Astrocyte (in vitro differentiated cells and primary cell): ENCODE measurements around the gene NAALADL2. TPM values are rescaled to one million over a fixed set of nuclear protein-coding genes. Genes with fewer than 3 reads are reported as not detected.

Source experiments
- DNase-seq: peaks from one replicate; pipeline ENCODE4 v3.0.0-alpha.2; 2010; ENCODE audit warnings: low read depth
- FAIRE-seq: peaks from 2 replicates; lab custom pipeline; 2011; peaks lifted over from hg19 to GRCh38; lab: Jason Lieb, UNC
- H2AFZ ChIP-seq: 2 replicates; pipeline ENCODE4 v1.6.0; 2012; ENCODE audit warnings: low read depth, low read length, inconsistent platforms
- H3K27ac ChIP-seq: 2 replicates; pipeline ENCODE4 v1.5.1; 2011; ENCODE audit warnings: low read depth, low read length, inconsistent platforms
- H3K27me3 ChIP-seq: 2 replicates; pipeline ENCODE4 v1.6.0; 2011; ENCODE audit warnings: low read length, inconsistent platforms; ENCODE audit not compliant: insufficient read depth
- H3K36me3 ChIP-seq: 2 replicates; pipeline ENCODE4 v1.5.1; 2011; ENCODE audit warnings: low read length, inconsistent platforms; ENCODE audit not compliant: insufficient read depth
- H3K4me1 ChIP-seq: 2 replicates; pipeline ENCODE4 v1.5.1; 2011; ENCODE audit warnings: low read length, inconsistent platforms; ENCODE audit not compliant: insufficient read depth
- H3K4me2 ChIP-seq: 2 replicates; pipeline ENCODE4 v1.6.0; 2012; ENCODE audit warnings: low read length, inconsistent platforms
- H3K4me3 ChIP-seq: 2 replicates; pipeline ENCODE4 v1.5.1; 2011; ENCODE audit warnings: low read depth, mild to moderate bottlenecking, low read length, inconsistent platforms; ENCODE audit not compliant: insufficient read depth
- H3K79me2 ChIP-seq: 2 replicates; pipeline ENCODE4 v1.6.0; 2012; ENCODE audit warnings: mild to moderate bottlenecking, low read length, inconsistent platforms; ENCODE audit not compliant: insufficient read depth
- H3K9ac ChIP-seq: 2 replicates; pipeline ENCODE4 v1.6.0; 2012; ENCODE audit warnings: mild to moderate bottlenecking, low read length, inconsistent platforms
- H3K9me3 ChIP-seq: 2 replicates; pipeline ENCODE4 v1.5.1; 2012; ENCODE audit warnings: low read depth, mild to moderate bottlenecking, low read length, inconsistent platforms; ENCODE audit not compliant: insufficient read depth
- H4K20me1 ChIP-seq: 2 replicates; pipeline ENCODE4 v1.6.0; 2012; ENCODE audit warnings: low read length, inconsistent platforms; ENCODE audit not compliant: insufficient read depth
- H3K27ac Mint-ChIP-seq: one replicate; pipeline ENCODE4 v1.8.0; 2021; ENCODE audit warnings: mild to moderate bottlenecking, mixed read lengths; ENCODE audit not compliant: unreplicated experiment
- H3K27me3 Mint-ChIP-seq: one replicate; pipeline ENCODE4 v1.8.0; 2021; ENCODE audit warnings: low read depth, mixed read lengths; ENCODE audit not compliant: unreplicated experiment
- H3K36me3 Mint-ChIP-seq: one replicate; pipeline ENCODE4 v1.8.0; 2021; ENCODE audit warnings: low read depth, mixed read lengths; ENCODE audit not compliant: unreplicated experiment
- H3K4me1 Mint-ChIP-seq: one replicate; pipeline ENCODE4 v1.8.0; 2021; ENCODE audit warnings: low read depth, mixed read lengths; ENCODE audit not compliant: unreplicated experiment
- H3K4me3 Mint-ChIP-seq: one replicate; pipeline ENCODE4 v1.8.0; 2021; ENCODE audit warnings: mild to moderate bottlenecking, moderate library complexity, mixed read lengths; ENCODE audit not compliant: unreplicated experiment
- H3K9me3 Mint-ChIP-seq: one replicate; pipeline ENCODE4 v1.8.0; 2021; ENCODE audit warnings: mild to moderate bottlenecking, mixed read lengths; ENCODE audit not compliant: unreplicated experiment
- EZH2 ChIP-seq: IDR thresholded peaks from 2 replicates; pipeline ENCODE4 v1.6.1; 2012; ENCODE audit warnings: mild to moderate bottlenecking, low read length, inconsistent platforms; ENCODE audit not compliant: insufficient read depth
- total RNA-seq: library from RNA; stranded (reverse); gene quantifications from 2 replicates; pipeline ENCODE4 v1.2.1, GENCODE V29; 2021
- TF ChIP-seq, protein P1 (sequence below): IDR thresholded peaks from 2 replicates; pipeline ENCODE4 v1.5.1; 2011; ENCODE audit warnings: low read depth, mild to moderate bottlenecking, inconsistent platforms, low read length, moderate library complexity; ENCODE audit not compliant: insufficient read depth

The NAALADL2 gene
- total RNA-seq, 1 donor from 2014 or later, result 2.7 TPM

DNA sequence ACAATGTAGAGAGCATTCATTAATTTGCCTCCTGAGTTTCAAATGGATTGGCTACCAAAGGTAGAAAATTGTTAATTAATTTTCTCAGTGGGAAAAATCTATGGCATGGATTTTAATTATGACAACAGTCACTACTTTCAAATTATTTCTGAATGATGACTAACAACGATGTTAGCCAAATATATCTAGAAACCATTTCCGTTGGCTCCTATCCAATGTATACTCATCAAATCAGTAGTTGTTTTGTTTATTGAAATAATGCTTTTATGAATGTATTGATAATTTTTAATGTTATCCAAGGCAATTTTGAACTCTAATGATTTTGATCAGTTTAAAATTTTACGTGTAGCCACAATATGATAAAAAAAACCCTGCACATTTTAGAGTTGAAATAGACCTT is 333.4 kb downstream of the NAALADL2 start:
- Mint-ChIP-seq H3K36me3 (peaks cover 2% of the 10 kb centered on the region), H3K4me3 (no peak overlapping the region), H3K4me1 (peaks cover 2% of the 10 kb centered on the region), H3K27me3 (no peaks in the 10 kb centered on the region), H3K9me3 (no peaks in the 10 kb centered on the region), H3K27ac (no peak overlapping the region)
- H3K36me3 ChIP-seq, result no peaks in the 10 kb centered on the region
- no peaks in the 10 kb centered on the region for H4K20me1 ChIP-seq
- no peak overlapping the region for H3K9ac ChIP-seq
- DNase-seq, result peak; percentile 7
- no peak overlapping the region for H3K4me3 ChIP-seq
- H3K27ac ChIP-seq, result no peak overlapping the region
- TF ChIP-seq, protein P1, sequence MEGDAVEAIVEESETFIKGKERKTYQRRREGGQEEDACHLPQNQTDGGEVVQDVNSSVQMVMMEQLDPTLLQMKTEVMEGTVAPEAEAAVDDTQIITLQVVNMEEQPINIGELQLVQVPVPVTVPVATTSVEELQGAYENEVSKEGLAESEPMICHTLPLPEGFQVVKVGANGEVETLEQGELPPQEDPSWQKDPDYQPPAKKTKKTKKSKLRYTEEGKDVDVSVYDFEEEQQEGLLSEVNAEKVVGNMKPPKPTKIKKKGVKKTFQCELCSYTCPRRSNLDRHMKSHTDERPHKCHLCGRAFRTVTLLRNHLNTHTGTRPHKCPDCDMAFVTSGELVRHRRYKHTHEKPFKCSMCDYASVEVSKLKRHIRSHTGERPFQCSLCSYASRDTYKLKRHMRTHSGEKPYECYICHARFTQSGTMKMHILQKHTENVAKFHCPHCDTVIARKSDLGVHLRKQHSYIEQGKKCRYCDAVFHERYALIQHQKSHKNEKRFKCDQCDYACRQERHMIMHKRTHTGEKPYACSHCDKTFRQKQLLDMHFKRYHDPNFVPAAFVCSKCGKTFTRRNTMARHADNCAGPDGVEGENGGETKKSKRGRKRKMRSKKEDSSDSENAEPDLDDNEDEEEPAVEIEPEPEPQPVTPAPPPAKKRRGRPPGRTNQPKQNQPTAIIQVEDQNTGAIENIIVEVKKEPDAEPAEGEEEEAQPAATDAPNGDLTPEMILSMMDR, result no peak
- TF ChIP-seq EZH2, result no peak
- no peaks in the 10 kb centered on the region for H3K27me3 ChIP-seq
- no peaks in the 10 kb centered on the region for H3K9me3 ChIP-seq
- H3K4me2 ChIP-seq, result no peak overlapping the region
- no peaks in the 10 kb centered on the region for H3K4me1 ChIP-seq
- H3K79me2 ChIP-seq, result no peaks in the 10 kb centered on the region
- FAIRE-seq, result no peak
- no peak overlapping the region for H2AFZ ChIP-seq

DNA sequence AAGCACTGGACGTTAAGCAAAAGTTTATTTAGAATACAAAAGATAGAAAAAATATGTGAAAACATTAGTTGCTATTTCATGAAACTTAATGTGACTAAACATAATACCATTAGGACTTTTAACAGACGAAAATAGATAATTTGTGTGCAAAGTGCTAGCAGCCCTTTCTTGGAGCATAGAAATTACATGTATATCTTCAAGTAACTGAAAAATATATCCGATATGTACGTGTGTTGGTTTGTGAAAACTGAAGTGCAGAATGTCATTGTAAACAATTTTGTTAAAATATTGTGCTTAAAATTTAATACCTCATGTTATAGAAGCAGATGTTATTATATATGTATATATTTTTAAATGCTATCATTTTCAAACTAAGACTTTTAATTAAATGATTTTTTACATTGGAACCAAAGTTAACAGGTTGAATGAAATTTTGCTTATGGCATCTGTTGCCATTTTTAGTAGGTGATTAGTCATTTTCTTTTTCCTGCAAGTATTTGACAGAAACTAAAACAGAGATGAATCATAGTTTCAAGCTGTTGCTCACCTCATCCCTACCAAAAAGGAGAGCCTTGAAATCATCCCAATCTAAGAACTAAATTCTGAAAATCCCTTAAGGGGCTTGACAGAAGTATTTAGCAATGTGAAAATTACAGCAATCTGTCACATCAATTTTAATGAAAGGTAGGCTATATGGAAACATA is 334.8 kb downstream of the NAALADL2 start:
- no peaks in the 10 kb centered on the region for H3K79me2 ChIP-seq
- H3K27me3 ChIP-seq, result no peaks in the 10 kb centered on the region
- no peaks in the 10 kb centered on the region for H3K9me3 ChIP-seq
- no peaks in the 10 kb centered on the region for H3K36me3 Mint-ChIP-seq
- no peak overlapping the region for H3K4me3 Mint-ChIP-seq
- H3K9me3 Mint-ChIP-seq, result no peaks in the 10 kb centered on the region
- no peaks in the 10 kb centered on the region for H4K20me1 ChIP-seq
- no peaks in the 10 kb centered on the region for H3K27me3 Mint-ChIP-seq
- no peak overlapping the region for H2AFZ ChIP-seq
- H3K36me3 ChIP-seq, result no peaks in the 10 kb centered on the region
- no peak overlapping the region for H3K4me3 ChIP-seq
- TF ChIP-seq EZH2, result no peak
- TF ChIP-seq, protein P1, result no peak
- DNase-seq, result peak; percentile 63
- H3K27ac Mint-ChIP-seq, result no peak overlapping the region
- H3K4me1 ChIP-seq, result no peaks in the 10 kb centered on the region
- peaks cover 2% of the 10 kb centered on the region for H3K4me1 Mint-ChIP-seq
- no peak overlapping the region for H3K9ac ChIP-seq
- peak; percentile 98 for FAIRE-seq
- no peak overlapping the region for H3K4me2 ChIP-seq
- H3K27ac ChIP-seq, result no peak overlapping the region

DNA sequence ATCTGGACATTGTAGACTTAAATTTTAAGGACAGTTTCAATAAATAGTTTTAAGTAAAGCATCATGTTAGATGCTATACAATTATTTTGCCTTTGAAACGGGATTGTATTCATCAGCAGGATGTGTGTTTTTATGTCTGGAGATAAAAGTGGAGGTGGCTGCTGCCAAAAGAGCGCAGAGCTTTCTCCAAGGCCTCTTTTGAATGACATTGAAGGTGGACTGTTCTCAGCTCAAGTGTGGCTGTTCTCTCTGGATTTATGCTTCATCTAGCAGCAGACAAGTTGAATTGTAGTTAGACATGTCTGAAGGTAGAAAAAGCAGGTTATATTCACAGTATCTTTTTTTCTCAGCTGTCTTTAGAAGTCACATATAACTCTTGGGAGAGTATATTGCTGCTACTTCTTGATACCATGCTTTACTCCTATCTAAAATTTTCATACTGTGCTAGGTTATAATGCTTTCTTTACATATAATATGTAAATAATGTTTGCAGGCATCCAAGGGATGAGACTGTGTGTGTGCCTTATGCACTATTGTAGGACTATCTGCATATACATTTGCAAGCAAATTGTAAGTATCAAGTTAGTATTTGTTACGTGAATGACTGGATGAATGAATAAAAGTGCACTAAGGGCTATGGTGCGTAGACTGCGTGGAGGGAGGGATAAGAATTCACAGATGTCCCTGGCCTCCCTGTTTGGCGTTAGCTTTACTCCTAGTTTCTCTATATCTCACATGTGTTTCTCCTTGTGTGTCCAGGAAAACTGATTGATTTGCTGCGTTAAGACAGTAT is 340.1 kb downstream of the NAALADL2 start:
- H3K36me3 ChIP-seq, result no peaks in the 10 kb centered on the region
- no peak overlapping the region for H3K9ac ChIP-seq
- H3K9me3 ChIP-seq, result no peaks in the 10 kb centered on the region
- Mint-ChIP-seq H3K9me3 (no peaks in the 10 kb centered on the region), H3K4me1 (peaks cover 12% of the 10 kb centered on the region), H3K36me3 (no peaks in the 10 kb centered on the region), H3K27ac (no peak overlapping the region), H3K4me3 (no peak overlapping the region), H3K27me3 (no peaks in the 10 kb centered on the region)
- no peaks in the 10 kb centered on the region for H3K4me1 ChIP-seq
- no peak overlapping the region for H3K4me3 ChIP-seq
- FAIRE-seq (no peak), DNase-seq (no peak)
- no peak for TF ChIP-seq EZH2
- TF ChIP-seq, protein P1, result no peak
- no peaks in the 10 kb centered on the region for H3K27me3 ChIP-seq
- H2AFZ ChIP-seq, result no peak overlapping the region
- no peak overlapping the region for H3K27ac ChIP-seq
- H3K79me2 ChIP-seq, result no peaks in the 10 kb centered on the region
- no peak overlapping the region for H3K4me2 ChIP-seq
- H4K20me1 ChIP-seq, result no peaks in the 10 kb centered on the region
